Esophagus (tissue), 2 donors: ENCODE results near the gene HFM1. TPM values are rescaled to one million over a fixed set of nuclear protein-coding genes. Genes with fewer than 3 reads are reported as not detected.

Experiments used
- H3K27ac ChIP-seq, 2 donors: one replicate each; pipeline ENCODE4 v1.5.1; 2013; ENCODE audit warnings: low read depth in 2 of 2, mild to moderate bottlenecking in 2 of 2, inconsistent platforms in 1 of 2, low read length in 1 of 2, moderate library complexity in 1 of 2
- H3K27me3 ChIP-seq, 2 donors: one replicate each; pipeline ENCODE4 v1.6.1; 2013; ENCODE audit warnings: low read length in 2 of 2, control low read depth in 1 of 2, mild to moderate bottlenecking in 1 of 2; ENCODE audit not compliant: insufficient read depth in 2 of 2, control insufficient read depth in 1 of 2
- H3K36me3 ChIP-seq, 2 donors: one replicate each; pipeline ENCODE4 v1.6.1; 2013; ENCODE audit warnings: low read length in 1 of 2; ENCODE audit not compliant: control insufficient read depth in 2 of 2, insufficient read depth in 2 of 2
- H3K4me1 ChIP-seq, 2 donors: one replicate each; pipeline ENCODE4 v1.6.1; 2013; ENCODE audit warnings: low read length in 1 of 2; ENCODE audit not compliant: control insufficient read depth in 2 of 2, insufficient read depth in 2 of 2
- H3K4me3 ChIP-seq, 2 donors: one replicate each; pipeline ENCODE4 v1.5.1; 2013; ENCODE audit warnings: low read length in 2 of 2, mild to moderate bottlenecking in 2 of 2, low read depth in 1 of 2, moderate library complexity in 1 of 2
- H3K9me3 ChIP-seq, 2 donors: one replicate each; pipeline ENCODE4 v1.6.1; 2013; ENCODE audit warnings: mild to moderate bottlenecking in 2 of 2, low read depth in 1 of 2, low read length in 1 of 2, moderate library complexity in 1 of 2; ENCODE audit not compliant: control insufficient read depth in 2 of 2, insufficient read depth in 1 of 2
- WGBS, 2 donors: extraction: QIAGEN DNeasy Blood & Tissue Kit; methylation state at CpG; one replicate each; pipeline ENCODE4 v1.1.7; 2013; 5-methylcytosine and 5-hydroxymethylcytosine counted together
- polyA plus RNA-seq, 2 donors: library from polyadenylated mRNA; stranded (reverse); fragments of 200-250 nt; gene quantifications; one replicate each; pipeline ENCODE4 v1.2.3, GENCODE V29; 2013
- donor health status: healthy with polysubstance abuse.
- donor health status: Bipolar disorder and iron deficiency.

HFM1 gene
- polyA plus RNA-seq, 2 donors, result 0.12 to 0.18 TPM

GRCh38 chr1:91224878-91225277 lies 179.8 kb downstream of the HFM1 start:
- Histone ChIP-seq H3K4me3 (no peak overlapping the region), H3K4me1 (no peaks in the 10 kb centered on the region), H3K9me3 (no peaks in the 10 kb centered on the region), H3K36me3 (no peaks in the 10 kb centered on the region), H3K27me3 (no peaks in the 10 kb centered on the region), H3K27ac (no peak overlapping the region)
- 85 to 88% methylated on average over 4 of the region's 4 CpGs for WGBS, 2 donors

GRCh38 chr1:91221017-91221416 lies 183.6 kb downstream of the HFM1 start:
- no peaks in the 10 kb centered on the region for H3K9me3 ChIP-seq
- H3K27ac ChIP-seq, result no peak overlapping the region
- no peaks in the 10 kb centered on the region for H3K4me1 ChIP-seq
- H3K36me3 ChIP-seq, result no peaks in the 10 kb centered on the region
- no peak overlapping the region for H3K4me3 ChIP-seq
- 92 to 93% methylated on average over 4 of the region's 4 CpGs for WGBS, 2 donors
- H3K27me3 ChIP-seq, result no peaks in the 10 kb centered on the region

GRCh38 chr1:91217911-91218310 lies 186.7 kb downstream of the HFM1 start:
- 81 to 89% methylated on average over 8 of the region's 8 CpGs for WGBS, 2 donors

More at GRCh38 chr1:91217911-91218310, 186.7 kb downstream of the HFM1 start:
- H3K4me3 ChIP-seq, result no peak overlapping the region
- H3K36me3 ChIP-seq, result no peaks in the 10 kb centered on the region
- no peaks in the 10 kb centered on the region for H3K4me1 ChIP-seq
- H3K9me3 ChIP-seq, result no peaks in the 10 kb centered on the region
- H3K27me3 ChIP-seq, result no peaks in the 10 kb centered on the region
- H3K27ac ChIP-seq, result no peak overlapping the region

Other genes starting within 250 kb of the HFM1 start
- 1 to 10 TPM; 2.8 to 4.9 TPM for gene CDC7, start 96.0 kb upstream of the HFM1 start, polyA plus RNA-seq